Measurements from ENCODE around the gene ANTXR2.
"Not testable (repeated sequence)": the region's sequence is repeated elsewhere in the genome, so short reads cannot be mapped to it uniquely, and the experiment has no call there.

The ANTXR2 gene

DNA sequence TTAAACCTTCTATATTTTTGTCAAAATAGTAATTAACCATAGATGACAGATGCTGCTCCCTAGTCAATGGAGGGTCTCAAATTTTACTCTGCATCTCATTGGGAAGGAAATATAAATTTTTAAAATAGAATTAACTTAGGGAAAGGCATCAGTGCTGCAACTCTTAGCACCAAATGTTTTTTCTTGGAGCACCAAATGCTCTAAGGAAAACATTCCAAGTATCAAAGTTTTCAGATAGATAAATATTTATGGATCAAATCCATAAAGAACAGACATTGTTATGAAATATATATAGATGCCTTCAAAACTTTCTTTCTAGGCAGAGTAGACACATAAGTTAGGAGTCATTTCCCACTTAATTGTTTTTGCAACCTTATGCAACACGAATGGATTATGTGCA, 168.7 kb downstream of the ANTXR2 start:
- in situ Hi-C loops (cut with HindIII; ENCODE audit: low pct_ligation_motif_present, low pct_unique_long_range_greater_than_20kb, low sequenced_read_pairs), result no loop called here
- no peak for DNase-seq

DNA sequence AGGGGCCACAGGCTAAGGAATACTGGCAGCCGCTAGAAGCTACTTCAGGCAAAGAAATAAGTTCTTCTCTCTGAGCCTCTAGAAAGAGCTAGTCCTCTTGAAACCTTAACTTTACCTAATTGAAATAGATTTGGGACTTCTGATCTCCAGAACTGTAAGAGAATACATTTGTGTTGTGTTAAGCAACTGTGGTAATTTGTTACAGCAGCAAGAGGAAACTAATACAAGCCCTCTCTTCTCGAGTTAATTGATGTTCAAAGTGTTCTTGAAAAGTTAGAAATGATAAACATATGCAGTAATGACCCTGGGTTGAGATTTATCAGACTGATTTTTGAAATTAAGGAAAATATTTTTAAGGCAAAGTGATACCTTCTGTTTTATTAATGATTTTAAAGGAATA, 172.8 kb downstream of the ANTXR2 start:
- DNase-seq, result no peak
- in situ Hi-C loops (cut with HindIII; ENCODE audit: low pct_ligation_motif_present, low pct_unique_long_range_greater_than_20kb, low sequenced_read_pairs), result no loop called here

DNA sequence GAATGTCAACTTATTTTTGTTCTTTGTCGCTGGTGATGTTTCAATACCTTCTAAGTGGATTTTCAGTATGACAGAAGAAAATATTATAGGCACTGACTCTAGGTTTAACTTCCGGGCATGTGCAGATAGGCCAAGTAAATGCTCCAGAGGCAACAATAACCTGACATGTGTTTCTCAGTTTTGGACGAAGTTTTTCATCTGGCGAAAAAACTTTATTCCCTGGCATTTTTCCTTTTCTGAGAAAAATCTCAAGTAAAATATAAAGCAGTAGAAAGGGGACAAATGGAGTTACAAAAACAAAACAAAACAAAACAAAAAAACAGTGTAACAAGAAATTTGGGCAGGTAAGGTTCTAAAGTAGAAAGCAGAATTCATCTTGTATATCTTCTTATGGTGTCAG, 173.5 kb downstream of the ANTXR2 start:
- in situ Hi-C loops (cut with HindIII; ENCODE audit: low pct_ligation_motif_present, low pct_unique_long_range_greater_than_20kb, low sequenced_read_pairs), result no loop called here
- no peak for DNase-seq

DNA sequence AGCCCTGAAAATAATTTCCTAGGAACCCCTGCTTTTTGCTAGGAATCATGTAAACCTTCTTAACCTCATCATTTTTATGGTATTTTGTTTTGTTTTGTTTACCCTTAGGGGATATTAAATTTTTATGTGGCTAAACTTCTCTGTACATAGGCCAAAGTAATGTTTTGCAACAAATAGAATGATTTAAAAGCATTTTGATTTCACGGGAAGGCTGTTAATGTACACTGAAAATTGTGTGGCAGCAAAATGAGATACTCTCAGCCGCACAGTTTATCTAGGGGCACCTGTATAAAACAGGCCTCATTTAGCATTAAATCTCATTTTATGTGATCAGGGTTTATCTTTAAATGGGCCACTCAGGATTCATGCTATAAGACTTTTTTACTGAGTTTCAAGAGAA, 175.0 kb downstream of the ANTXR2 start:
- in situ Hi-C loops (cut with HindIII; ENCODE audit: low pct_ligation_motif_present, low pct_unique_long_range_greater_than_20kb, low sequenced_read_pairs), result no loop called here

DNA sequence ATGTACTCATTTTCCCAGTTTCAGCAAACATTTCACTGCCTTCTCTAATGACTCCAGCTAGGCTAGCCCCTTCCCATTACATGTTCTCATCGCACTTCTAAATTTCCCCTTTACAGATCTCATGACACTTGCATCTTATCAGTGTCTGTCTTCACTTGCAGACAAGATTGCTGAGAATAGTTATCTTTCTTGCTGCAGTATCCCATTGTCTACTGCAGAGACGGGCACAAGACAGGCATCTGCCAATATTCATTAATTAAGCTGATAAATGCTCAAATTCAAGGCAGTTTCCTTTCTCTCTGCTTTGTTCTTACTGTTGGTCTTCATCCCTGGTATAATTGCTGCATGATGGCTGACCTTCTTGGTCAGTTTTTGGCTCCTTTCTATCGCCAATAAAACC, 175.9 kb downstream of the ANTXR2 start:
- DNase-seq, result no peak
- in situ Hi-C loops (cut with HindIII; ENCODE audit: low pct_ligation_motif_present, low pct_unique_long_range_greater_than_20kb, low sequenced_read_pairs), result no loop called here

More for the DNA sequence above, 175.0 kb downstream of the ANTXR2 start:
- no peak for DNase-seq

DNA sequence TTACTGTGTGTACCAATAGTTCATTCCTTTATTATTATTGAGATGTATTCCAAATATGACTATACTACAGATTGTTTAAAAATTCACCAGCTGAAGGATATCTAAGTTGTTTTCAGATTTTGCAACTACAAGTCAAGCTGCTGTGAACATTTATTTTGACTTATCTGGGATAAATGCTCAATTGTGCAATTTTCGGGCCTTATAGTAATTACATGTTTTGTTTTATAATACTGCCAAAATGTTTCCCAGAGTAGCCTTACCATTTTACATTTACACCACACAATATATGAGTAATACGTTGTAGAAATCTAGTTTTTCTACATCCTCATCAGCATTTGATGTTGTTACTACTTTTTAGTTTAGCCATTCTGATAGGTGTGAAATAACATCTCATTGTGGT, 179.6 kb downstream of the ANTXR2 start:
- no peak for DNase-seq
- in situ Hi-C loops (cut with HindIII; ENCODE audit: low pct_ligation_motif_present, low pct_unique_long_range_greater_than_20kb, low sequenced_read_pairs), result no loop called here

DNA sequence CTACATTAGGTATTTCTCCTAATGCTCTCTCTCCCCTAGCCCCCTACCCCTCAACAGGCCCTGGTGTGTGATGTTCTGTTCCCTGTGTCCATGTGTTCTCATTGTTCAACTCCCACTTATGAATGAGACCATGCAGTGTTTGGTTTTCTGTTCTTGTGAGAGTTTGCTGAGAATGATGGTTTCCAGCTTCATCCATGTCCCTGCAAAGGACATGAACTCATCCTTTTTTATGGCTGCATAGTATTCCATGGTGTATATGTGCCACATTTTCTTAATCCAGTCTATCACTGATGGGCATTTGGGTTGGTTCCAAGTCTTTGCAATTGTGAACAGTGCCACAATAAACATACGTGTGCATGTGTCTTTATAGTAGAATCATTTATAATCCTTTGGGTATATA, 184.0 kb downstream of the ANTXR2 start:
- DNase-seq; in situ Hi-C loops (cut with HindIII; ENCODE audit: low pct_ligation_motif_present, low pct_unique_long_range_greater_than_20kb, low sequenced_read_pairs): not testable (repeated sequence)

DNA sequence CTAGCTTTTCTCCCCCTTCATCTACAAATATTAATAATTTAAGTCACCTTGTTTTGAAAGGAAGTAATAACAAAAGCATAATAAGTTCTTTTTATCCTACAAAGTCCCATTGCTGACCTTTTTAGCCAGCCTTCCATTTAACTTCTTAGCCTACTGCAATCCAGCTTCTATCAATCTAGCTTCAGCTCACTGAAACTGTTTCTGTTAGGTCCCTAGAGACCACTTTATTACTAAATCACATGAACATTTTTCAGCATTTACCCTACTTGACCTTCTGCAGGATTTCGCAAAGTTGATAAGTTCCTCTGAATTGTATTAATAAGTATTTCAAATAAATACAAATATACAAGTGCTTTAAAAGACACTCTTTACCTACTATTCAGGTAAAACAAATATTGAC, 186.5 kb downstream of the ANTXR2 start:
- in situ Hi-C loops (cut with HindIII; ENCODE audit: low pct_ligation_motif_present, low pct_unique_long_range_greater_than_20kb, low sequenced_read_pairs), result no loop called here
- no peak for DNase-seq

DNA sequence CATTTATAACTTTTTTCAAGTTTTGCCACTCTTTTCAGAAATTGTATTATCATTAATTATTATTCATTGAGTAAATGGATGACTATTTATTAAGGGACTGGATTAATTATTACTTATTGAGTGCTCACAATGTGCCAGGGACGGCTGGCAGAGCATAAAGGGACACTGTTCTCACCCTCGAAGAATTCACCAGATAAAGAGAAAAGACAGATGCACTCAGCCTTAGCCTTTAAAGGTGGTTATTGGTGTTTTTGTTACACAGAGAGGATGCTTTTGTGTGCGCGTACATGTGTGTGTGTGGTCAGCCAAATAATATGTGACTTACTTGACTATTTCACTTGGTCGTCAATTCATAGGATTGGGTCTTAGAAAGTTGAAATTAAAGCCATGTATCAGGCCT, 187.0 kb downstream of the ANTXR2 start:
- DNase-seq, result no peak
- in situ Hi-C loops (cut with HindIII; ENCODE audit: low pct_ligation_motif_present, low pct_unique_long_range_greater_than_20kb, low sequenced_read_pairs), result no loop called here

DNA sequence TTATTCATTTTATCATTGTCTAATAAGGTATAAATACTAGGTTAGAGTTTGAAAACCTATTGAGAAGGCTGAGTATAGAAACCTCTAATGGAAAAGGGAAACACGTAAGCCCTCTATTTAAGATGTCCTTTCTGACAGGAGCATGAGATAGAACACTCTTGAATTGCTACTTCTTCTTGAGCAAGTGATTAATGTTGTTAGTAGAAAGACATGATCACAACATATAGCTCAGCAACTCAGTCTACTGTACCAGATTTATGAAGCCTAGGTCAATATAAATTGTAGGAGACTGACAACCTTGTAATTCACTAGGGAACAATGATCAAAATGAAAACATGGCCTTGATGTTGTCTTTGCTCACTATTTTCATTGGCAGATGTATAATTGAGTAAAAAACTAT, 189.7 kb downstream of the ANTXR2 start:
- in situ Hi-C loops (cut with HindIII; ENCODE audit: low pct_ligation_motif_present, low pct_unique_long_range_greater_than_20kb, low sequenced_read_pairs), result no loop called here
- DNase-seq, result no peak

DNA sequence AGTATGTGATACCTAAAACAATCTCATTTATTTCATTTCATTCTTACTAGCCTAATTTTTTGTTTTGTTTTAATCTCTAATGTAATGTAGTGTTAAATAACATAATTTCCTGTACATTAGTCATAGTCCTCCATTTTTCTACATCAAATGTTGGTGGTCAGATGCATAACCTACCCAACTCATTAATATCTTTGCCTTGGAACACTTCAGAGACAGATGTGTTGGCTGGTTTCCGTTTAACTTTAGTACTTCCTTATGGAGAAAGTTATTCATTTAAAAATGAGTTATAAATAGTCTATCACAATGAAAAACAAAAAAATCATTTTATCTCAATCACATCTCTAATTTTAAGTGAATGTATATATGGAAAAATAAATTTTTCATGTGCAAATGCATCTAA, 190.2 kb downstream of the ANTXR2 start:
- in situ Hi-C loops (cut with HindIII; ENCODE audit: low pct_ligation_motif_present, low pct_unique_long_range_greater_than_20kb, low sequenced_read_pairs), result no loop called here
- no peak for DNase-seq

DNA sequence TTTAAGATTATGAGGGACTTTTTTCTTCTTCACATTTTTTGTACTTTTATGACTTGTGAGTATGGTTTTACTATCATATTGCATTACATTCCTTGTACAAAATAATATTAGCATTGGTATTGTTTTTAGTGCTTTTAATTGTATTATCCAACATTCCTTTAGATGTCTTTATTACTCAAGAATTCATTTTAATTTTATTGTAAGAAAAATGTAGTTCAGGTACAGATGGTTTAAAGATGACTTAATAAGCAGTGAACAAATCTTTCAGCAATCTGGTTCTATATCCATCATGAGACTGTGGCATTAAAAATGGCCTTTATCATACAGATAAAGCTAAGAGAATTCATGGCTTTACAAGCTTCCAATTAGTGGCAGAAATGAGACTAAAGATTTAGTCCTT, 191.6 kb downstream of the ANTXR2 start:
- in situ Hi-C loops (cut with HindIII; ENCODE audit: low pct_ligation_motif_present, low pct_unique_long_range_greater_than_20kb, low sequenced_read_pairs), result no loop called here

DNA sequence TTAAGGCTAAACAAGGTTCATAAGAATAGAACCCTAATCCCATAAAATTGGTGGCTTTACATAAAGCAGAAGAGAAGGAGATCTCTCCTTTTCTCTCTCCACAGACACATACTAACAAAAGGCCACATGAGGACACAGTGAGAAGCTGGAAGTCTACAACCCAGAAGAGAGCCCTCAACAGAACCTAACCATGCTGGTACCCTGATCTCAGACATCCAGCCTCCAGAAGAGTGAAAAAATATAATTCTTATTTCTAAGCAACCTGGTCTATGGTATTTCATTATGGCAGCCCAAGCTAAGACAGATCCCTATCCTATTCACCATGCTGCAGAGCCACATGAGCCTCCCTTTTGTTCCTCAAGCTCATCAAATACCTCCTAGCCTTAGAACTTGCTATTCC, 195.5 kb downstream of the ANTXR2 start:
- no peak for DNase-seq
- in situ Hi-C loops (cut with HindIII; ENCODE audit: low pct_ligation_motif_present, low pct_unique_long_range_greater_than_20kb, low sequenced_read_pairs), result no loop called here

More for the DNA sequence above, 191.6 kb downstream of the ANTXR2 start:
- no peak for DNase-seq

DNA sequence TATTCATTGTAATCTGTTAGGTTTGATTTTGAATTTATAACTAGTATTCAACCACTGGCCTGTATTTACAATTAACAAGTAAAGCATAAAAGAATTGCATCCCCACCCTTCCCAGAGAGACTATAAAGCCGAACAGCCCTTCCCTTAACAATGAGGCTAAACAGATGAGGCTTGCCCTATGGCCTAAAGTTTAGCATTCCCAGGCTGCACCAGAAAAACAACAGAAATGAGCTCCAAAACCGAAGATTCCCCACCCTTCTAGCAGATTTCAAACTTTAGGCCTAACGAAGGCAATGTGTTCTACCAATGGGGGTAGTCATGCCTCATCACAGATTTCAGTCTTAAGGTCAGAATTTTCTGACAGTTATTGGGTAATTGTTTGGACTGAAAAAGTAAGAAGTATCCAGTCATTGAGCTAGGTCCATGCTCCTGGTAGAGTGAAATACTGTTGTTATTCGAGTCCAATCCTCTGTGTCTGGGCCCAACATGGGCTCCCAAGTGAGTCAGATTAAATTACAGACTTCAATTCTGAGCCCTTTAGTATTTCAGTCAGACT, 197.6 kb downstream of the ANTXR2 start:
- in situ Hi-C loops (cut with HindIII; ENCODE audit: low pct_ligation_motif_present, low pct_unique_long_range_greater_than_20kb, low sequenced_read_pairs), result no loop called here
- DNase-seq, result no peak

DNA sequence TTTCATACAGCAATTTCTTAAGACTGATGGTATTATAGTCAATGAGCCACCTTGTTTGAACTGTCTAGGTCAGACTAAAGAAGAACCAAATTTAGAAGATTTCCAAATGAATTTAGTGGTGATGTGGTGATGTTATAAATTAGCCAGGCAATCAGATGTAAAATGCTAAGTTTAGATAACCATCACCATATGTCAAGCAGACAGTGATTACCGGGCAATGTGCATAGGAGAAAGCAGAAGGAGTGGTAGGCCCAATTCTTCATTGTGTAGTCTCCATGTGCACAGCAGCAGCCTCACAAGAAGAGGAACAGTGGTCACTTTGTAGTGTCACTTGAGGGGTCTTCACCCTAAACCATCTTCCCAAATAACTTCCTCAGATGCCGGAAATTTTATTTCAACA, 198.8 kb downstream of the ANTXR2 start:
- in situ Hi-C loops (cut with HindIII; ENCODE audit: low pct_ligation_motif_present, low pct_unique_long_range_greater_than_20kb, low sequenced_read_pairs), result no loop called here
- DNase-seq, result no peak

DNA sequence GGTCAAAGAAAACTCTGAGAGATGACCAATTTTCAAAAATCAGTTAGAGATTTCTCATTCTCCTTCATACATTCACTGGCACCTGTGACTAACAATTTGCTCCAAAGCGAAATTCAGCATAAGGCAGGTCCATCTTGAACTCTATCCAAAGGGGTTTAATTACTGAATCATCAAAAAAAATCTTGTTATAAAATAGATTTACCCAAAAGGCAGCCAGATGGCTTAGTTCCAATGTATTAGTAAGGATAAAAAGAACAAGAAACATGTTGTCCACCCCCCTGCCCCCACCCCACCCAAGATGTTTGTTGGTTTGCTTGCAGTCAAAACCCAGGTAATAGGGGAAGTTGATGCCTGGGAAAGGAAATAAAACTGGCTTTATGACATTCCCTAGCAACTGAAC, 200.3 kb downstream of the ANTXR2 start:
- in situ Hi-C loops (cut with HindIII; ENCODE audit: low pct_ligation_motif_present, low pct_unique_long_range_greater_than_20kb, low sequenced_read_pairs), result no loop called here
- no peak for DNase-seq

DNA sequence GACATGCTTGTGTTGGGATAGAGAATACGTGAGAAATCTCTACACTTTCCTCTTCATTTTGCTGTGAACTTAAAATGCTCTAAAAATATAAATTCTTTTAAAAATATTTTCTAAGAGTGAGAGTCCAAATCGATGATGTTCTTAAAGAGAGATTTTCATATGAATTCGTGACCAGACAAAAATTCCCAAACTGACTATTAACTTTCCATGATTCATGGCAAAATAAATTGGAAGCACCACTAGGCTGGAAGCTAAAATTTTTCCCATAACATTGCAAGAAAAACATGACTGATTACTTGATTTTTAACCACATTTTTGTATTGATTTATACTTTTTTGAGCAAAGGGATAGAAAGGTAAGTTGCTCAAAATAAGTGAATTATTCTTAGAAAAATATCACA, 201.1 kb downstream of the ANTXR2 start:
- in situ Hi-C loops (cut with HindIII; ENCODE audit: low pct_ligation_motif_present, low pct_unique_long_range_greater_than_20kb, low sequenced_read_pairs), result no loop called here

DNA sequence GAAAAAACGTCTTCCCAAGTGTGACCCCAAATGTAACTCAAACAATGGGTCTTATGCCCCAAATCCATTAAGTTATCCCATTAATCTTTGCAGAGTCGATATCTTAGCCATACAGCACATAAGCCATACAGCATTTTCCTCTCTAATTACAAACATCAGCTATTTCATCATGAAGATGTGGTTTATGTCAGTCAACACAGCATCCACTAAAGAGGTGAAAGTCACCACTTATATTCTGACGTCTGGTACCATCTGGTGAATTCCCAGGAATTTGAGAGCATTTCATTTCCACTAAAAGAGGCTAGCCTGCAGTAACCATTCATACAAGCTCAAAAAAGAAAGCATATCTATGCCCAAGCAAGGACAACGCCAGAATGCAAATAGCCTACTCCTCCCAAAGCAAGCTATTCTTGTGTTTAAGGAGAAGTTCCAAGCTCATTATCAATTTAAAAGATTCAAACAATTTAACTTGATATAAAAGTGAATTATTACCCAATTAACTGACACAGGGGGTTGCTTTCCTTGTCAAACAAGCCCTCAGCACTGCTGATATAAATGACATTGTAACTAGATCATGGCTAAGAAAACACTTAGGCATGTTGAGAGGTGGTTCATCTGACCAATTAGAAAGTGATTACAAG, 203.3 kb downstream of the ANTXR2 start:
- no peak for DNase-seq
- in situ Hi-C loops (cut with HindIII; ENCODE audit: low pct_ligation_motif_present, low pct_unique_long_range_greater_than_20kb, low sequenced_read_pairs), result no loop called here

More for the DNA sequence above, 201.1 kb downstream of the ANTXR2 start:
- no peak for DNase-seq

DNA sequence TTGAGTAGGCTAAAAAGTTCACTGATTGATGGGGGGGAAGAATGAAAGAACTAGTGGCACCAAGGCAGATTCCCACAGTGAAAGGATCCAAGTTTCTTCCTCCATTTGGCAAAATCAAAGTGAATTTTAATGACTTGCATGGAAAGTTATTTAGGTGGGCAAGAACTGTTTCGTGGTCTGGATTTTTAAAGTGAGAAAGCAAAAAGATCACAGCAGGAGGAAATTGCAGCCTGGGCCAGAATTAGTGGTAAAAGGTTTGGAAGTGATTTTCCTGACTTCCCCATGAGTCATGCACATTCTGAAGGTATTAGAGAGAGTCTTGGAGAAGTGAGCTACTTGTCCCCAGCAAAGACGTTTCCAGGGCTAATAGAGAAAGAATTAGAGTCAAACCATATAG, 207.8 kb downstream of the ANTXR2 start:
- in situ Hi-C loops (cut with HindIII; ENCODE audit: low pct_ligation_motif_present, low pct_unique_long_range_greater_than_20kb, low sequenced_read_pairs), result no loop called here
- peak; percentile 5 for DNase-seq

DNA sequence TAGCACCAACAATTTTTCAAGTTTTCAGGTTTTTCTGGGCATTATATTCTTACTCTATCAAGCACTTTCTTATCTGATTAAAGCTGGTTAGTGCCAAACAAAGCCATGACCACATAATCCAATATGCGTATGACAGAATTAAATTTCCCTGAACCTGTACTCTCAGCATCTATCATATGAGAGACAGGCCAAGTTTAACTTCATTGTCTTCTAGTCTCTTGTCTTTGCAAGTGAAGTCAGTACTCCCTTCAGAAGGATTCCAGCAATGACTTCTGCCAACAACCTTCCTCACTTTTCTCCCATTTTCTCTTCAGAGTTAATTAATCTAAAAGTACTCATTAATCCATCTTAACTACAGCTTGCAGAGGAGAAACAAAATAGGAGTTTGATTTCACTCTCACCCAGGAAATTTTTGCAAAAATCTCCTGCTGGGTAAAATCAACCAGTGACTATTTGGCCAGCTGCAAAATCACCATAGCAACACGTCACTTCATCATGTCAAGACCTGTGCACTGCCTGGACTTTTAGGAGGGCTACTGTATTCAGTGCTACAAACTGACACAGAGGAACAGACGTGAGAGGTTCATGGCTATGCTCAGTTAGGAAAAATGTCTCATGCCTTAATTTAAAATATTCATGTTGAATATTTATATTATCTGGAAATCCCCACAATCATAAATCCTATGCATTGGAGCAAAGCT, 208.4 kb downstream of the ANTXR2 start:
- DNase-seq, result no peak
- in situ Hi-C loops (cut with HindIII; ENCODE audit: low pct_ligation_motif_present, low pct_unique_long_range_greater_than_20kb, low sequenced_read_pairs), result no loop called here
